ENCODE measurements around the gene PRSS53.

Gene PRSS53

DNA sequence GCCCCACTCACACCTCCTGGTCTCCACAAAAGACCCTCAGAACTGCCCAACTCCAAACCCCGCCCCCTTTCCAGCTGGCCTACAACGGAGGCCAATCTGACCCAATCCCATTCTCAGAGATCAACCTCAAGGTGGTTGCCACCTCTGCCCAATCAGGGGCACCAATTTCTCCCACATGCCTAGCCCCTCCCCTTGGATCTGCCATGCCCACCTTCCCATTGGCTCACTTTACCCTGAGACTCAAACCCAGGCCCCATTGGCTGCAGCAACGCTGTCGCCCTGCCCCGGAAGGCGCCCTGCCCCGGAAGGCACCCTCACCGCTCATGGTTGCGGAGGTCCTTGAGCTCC, 25.3 kb downstream of the PRSS53 start:
- no peak for TF ChIP-seq CTCF (IDR thresholded peaks at IDR 0.05; ENCODE audit: insufficient read depth, low read length, poor library complexity, severe bottlenecking)
- Histone ChIP-seq H4K20me1 (ENCODE audit: low read depth, low read length) (no peaks in the 10 kb centered on the region), H3K79me2 (ENCODE audit: insufficient read depth, low read length) (peaks cover 23% of the 10 kb centered on the region), H3K9ac (ENCODE audit: low read length) (no peak overlapping the region), H3K9me3 (ENCODE audit: insufficient read depth, low read length) (no peaks in the 10 kb centered on the region), H3K9me2 (replicated peaks; ENCODE audit: insufficient read depth, low read length) (no peaks in the 10 kb centered on the region), H2AFZ (ENCODE audit: low read depth, low read length, severe bottlenecking) (no peak overlapping the region), H3K27me3 (ENCODE audit: low read length) (no peaks in the 10 kb centered on the region), H3K4me2 (ENCODE audit: low read depth, low read length, poor library complexity, severe bottlenecking) (no peak overlapping the region), H3F3A (ENCODE audit: insufficient read depth) (0 out of 2 replicates have a peak, but pooled peaks cover 3% of the 10 kb centered on the region), H3K27ac (ENCODE audit: low read depth, low read length) (no peak overlapping the region), H3K36me3 (ENCODE audit: low read length) (no peaks in the 10 kb centered on the region), H3K4me3 (ENCODE audit: insufficient read depth, low read length, poor library complexity, severe bottlenecking) (no peak overlapping the region)

GRCh38 chr16:31061813-31062440, 26.8 kb downstream of the PRSS53 start:
- Histone ChIP-seq H2AFZ (ENCODE audit: low read depth, low read length, severe bottlenecking) (no peak overlapping the region), H3F3A (ENCODE audit: insufficient read depth) (0 out of 2 replicates have a peak, but pooled peaks cover 3% of the 10 kb centered on the region), H3K36me3 (ENCODE audit: low read length) (no peaks in the 10 kb centered on the region), H3K9ac (ENCODE audit: low read length) (no peak overlapping the region), H3K9me3 (ENCODE audit: insufficient read depth, low read length) (no peaks in the 10 kb centered on the region), H3K27ac (ENCODE audit: low read depth, low read length) (no peak overlapping the region), H4K20me1 (ENCODE audit: low read depth, low read length) (no peaks in the 10 kb centered on the region), H3K4me2 (ENCODE audit: low read depth, low read length, poor library complexity, severe bottlenecking) (no peak overlapping the region), H3K79me2 (ENCODE audit: insufficient read depth, low read length) (peaks cover 13% of the 10 kb centered on the region), H3K4me3 (ENCODE audit: insufficient read depth, low read length, poor library complexity, severe bottlenecking) (no peak overlapping the region), H3K27me3 (ENCODE audit: low read length) (no peaks in the 10 kb centered on the region), H3K9me2 (replicated peaks; ENCODE audit: insufficient read depth, low read length) (no peaks in the 10 kb centered on the region)
- TF ChIP-seq CTCF (IDR thresholded peaks at IDR 0.05; ENCODE audit: insufficient read depth, low read length, poor library complexity, severe bottlenecking) (no peak), EZH2phosphoT487 (conservative IDR thresholded peaks at IDR 0.05; ENCODE audit: low read length) (no peak)

DNA sequence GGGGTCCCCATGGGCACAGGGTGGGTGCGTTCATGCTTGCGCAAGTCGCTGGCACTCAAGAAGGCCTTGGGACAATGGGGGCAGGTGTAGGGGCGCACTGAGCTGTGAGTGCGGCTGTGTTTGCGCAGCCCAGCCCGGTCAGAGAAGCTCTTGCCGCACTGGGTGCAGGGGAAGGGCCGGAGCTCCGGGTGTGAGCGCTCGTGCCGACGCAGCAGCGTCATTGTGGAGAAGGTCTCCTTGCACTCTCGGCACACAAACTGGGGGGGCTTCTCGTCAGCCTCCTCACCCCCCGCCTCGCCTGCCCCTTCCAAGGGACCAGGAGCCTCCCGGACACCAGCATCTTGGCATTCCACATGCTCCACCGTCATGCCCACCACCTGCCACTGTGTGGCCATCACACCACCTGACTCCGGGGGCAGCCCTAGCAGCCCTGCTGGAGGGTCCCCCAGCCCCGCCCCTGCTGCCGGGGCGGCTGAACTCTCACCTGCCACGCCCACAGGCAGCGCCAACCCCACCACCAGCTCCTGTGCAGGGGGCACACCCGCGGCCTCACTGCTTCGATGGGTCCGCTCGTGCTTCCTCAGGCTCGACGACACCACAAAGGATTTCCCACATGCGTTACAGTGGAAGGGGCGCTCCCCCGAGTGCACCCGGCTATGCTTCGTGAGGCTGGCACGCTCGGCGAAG, 27.5 kb downstream of the PRSS53 start:
- Histone ChIP-seq H2AFZ (ENCODE audit: low read depth, low read length, severe bottlenecking) (no peak overlapping the region), H3K27ac (ENCODE audit: low read depth, low read length) (no peak overlapping the region), H3K79me2 (ENCODE audit: insufficient read depth, low read length) (peaks cover 6% of the 10 kb centered on the region; the same call in 1 of the 2 replicates), H3K9me3 (ENCODE audit: insufficient read depth, low read length) (no peaks in the 10 kb centered on the region), H3K4me2 (ENCODE audit: low read depth, low read length, poor library complexity, severe bottlenecking) (no peak overlapping the region), H3K4me3 (ENCODE audit: insufficient read depth, low read length, poor library complexity, severe bottlenecking) (no peak overlapping the region), H3K9me2 (replicated peaks; ENCODE audit: insufficient read depth, low read length) (no peaks in the 10 kb centered on the region), H4K20me1 (ENCODE audit: low read depth, low read length) (no peaks in the 10 kb centered on the region), H3K27me3 (ENCODE audit: low read length) (no peaks in the 10 kb centered on the region), H3F3A (ENCODE audit: insufficient read depth) (0 out of 2 replicates have a peak, but pooled peaks cover 3% of the 10 kb centered on the region), H3K9ac (ENCODE audit: low read length) (no peak overlapping the region), H3K36me3 (ENCODE audit: low read length) (no peaks in the 10 kb centered on the region)
- no peak for TF ChIP-seq EZH2phosphoT487 (conservative IDR thresholded peaks at IDR 0.05; ENCODE audit: low read length)
- no peak for TF ChIP-seq CTCF (IDR thresholded peaks at IDR 0.05; ENCODE audit: insufficient read depth, low read length, poor library complexity, severe bottlenecking)
